Right lobe of liver (tissue), 6 donors: ENCODE data around the gene SPECC1L. TPM values are rescaled to one million over a fixed set of nuclear protein-coding genes. Genes with fewer than 3 reads are reported as not detected.

Experiments
- ATAC-seq, 4 donors: fragments of 200-7000 bp; cut with Tn5 transposase; one replicate each; pipeline ENCODE4 v1.9.1; 2020; ENCODE audit warnings: mild to moderate bottlenecking in 4 of 4, moderate library complexity in 4 of 4
- DNase-seq, 3 donors: peaks; one replicate each; pipeline ENCODE4 v3.0.0-alpha.2; 2020
- H3K27ac ChIP-seq, 3 donors: fragments of 200-600 bp; one replicate each; pipeline ENCODE4 v1.8.0; 2022
- H3K27me3 ChIP-seq, 2 donors: fragments of 200-600 bp; one replicate each; pipeline ENCODE4 v1.8.0; 2022
- H3K36me3 ChIP-seq, 4 donors: fragments of 200-600 bp; sonication (generic) in 1 of 4; one replicate each; pipeline versions ENCODE4 v1.5.1 to v1.8.0; 2017 to 2022; ENCODE audit warnings: control low read depth in 1 of 4
- H3K4me1 ChIP-seq, 4 donors: fragments of 200-600 bp; sonication (generic) in 1 of 4; one replicate each; pipeline versions ENCODE4 v1.5.1 to v1.8.0; 2017 to 2022; ENCODE audit warnings: control low read depth in 1 of 4
- H3K4me3 ChIP-seq, 3 donors: fragments of 200-600 bp; one replicate each; pipeline ENCODE4 v1.8.0; 2022
- H3K9me3 ChIP-seq, 4 donors: fragments of 200-600 bp; sonication (generic) in 1 of 4; one replicate each; pipeline versions ENCODE4 v1.5.1 to v1.8.0; 2017 to 2022; ENCODE audit warnings: control low read depth in 1 of 4
- CTCF ChIP-seq, 4 donors: fragments of 200-600 bp in 3 of 4; fragments of 450-650 bp in 1 of 4; IDR thresholded peaks; one replicate each; pipeline versions ENCODE4 v1.5.1 to v1.8.0; 2016 to 2022; ENCODE audit warnings: antibody characterized with exemption in 4 of 4, mild to moderate bottlenecking in 2 of 4
- POLR2A ChIP-seq: fragments of 450-650 bp; IDR thresholded peaks from one replicate; pipeline ENCODE4 v1.6.1; 2017; ENCODE audit warnings: antibody characterized with exemption, mild to moderate bottlenecking
- WGBS: methylation state at CpG from one replicate; pipeline ENCODE4 v1.1.6; 2018; ENCODE audit warnings: low coverage, low lambda C conversion rate; ENCODE audit not compliant: insufficient coverage; ENCODE audit errors: missing lambda C conversion rate; 5-methylcytosine and 5-hydroxymethylcytosine counted together
- intact Hi-C, 2 donors: fragments of 100-400 bp; cut with DNase I; formaldehyde crosslinking; loops; one replicate each; pipeline versions ENCODE4 v1.11.2 to v1.14.1; 2022
- total RNA-seq, 6 experiments: library from RNA; depleted of rRNA in 2 of 6; stranded (reverse); fragments of >200 nt in 2 of 6; fragmentation: NEBNext Ultra II Directional in 3 of 6; extraction: Animal tissue kit (Norgen Biotek cat#: 25700) in 3 of 6; gene quantifications; one replicate each; pipeline versions ENCODE4 v1.1.0 to v1.2.4, GENCODE V29; 2016 to 2023
- donor health status: DM: no; HTN: yes; CAD: no.
- donor health status: DM: no; HTN: no; CAD: no.
- donor health status: DM: no; HTN: no; CAD: no.
- donor health status: DM: no; HTN: yes; CAD: no.
- donor health status: DM: no; HTN: yes; CAD: no.

Gene SPECC1L
- total RNA-seq, 6 experiments from 2014 or later, result 16.3 to 26.4 (median 24.2) TPM

- H3K36me3 ChIP-seq, result peaks cover 0 to 17% (median 6%) of the 10 kb centered on the region in 4 donors
- ATAC-seq (peak in 1 of 4 donors; percentile 4), DNase-seq (peak in 2 of 3 donors; percentile 29 to 46)
- peak overlapping the region; percentile 44 to 53 (median 47) for H3K27ac ChIP-seq
- H3K9me3 ChIP-seq, result no peaks in the 10 kb centered on the region
- 77% methylated on average over 10 of the region's 13 CpGs for WGBS
- TF ChIP-seq POLR2A (no peak), CTCF (IDR thresholded peaks at IDR 0.05) (no peak)
- H3K4me3 ChIP-seq, result no peak overlapping the region
- peaks cover 0 to 27% (median 12%) of the 10 kb centered on the region in 4 donors for H3K4me1 ChIP-seq
- intact Hi-C loops, result no loop called here
- H3K27me3 ChIP-seq, result no peaks in the 10 kb centered on the region
Measured at GRCh38 chr22:24435861-24436371, 165.3 kb downstream of the SPECC1L start.

GRCh38 chr22:24436553-24436952, 165.9 kb downstream of the SPECC1L start:
- DNase-seq (peak in 1 of 3 donors; percentile 47), ATAC-seq (no peak)
- WGBS, result no CpG with 5 or more reads among the region's 3 CpGs
- Histone ChIP-seq H3K27ac (peak overlapping the region; percentile 44 to 53 (median 47)), H3K27me3 (no peaks in the 10 kb centered on the region), H3K4me1 (peaks cover 0 to 20% (median 9%) of the 10 kb centered on the region in 4 donors), H3K4me3 (no peak overlapping the region), H3K9me3 (no peaks in the 10 kb centered on the region), H3K36me3 (peaks cover 0 to 23% (median 8%) of the 10 kb centered on the region in 4 donors)
- TF ChIP-seq POLR2A, result no peak
- TF ChIP-seq CTCF (IDR thresholded peaks at IDR 0.05), result no peak
- intact Hi-C loops, result no loop called here

DNA sequence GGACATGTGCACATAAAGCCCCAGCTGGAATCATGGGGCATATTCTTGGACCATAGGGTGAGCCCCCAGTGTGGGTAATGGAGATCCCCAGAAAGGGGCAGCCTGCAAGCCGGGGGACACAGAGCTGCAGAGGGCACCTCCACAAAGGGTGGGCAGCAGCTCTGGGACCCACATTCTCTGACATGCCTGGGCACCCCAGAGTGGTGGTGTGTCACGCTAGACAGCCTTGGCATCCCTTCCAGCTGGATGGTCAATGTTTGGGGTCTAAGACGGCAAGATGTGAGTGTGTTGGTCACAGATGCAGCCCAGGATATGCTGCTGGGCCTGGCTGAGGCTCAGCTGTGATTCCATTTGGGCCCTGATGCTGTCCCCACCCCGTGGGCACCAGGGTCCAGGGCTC, 166.5 kb downstream of the SPECC1L start:
- Histone ChIP-seq H3K27ac (no peak overlapping the region), H3K27me3 (no peaks in the 10 kb centered on the region), H3K9me3 (no peaks in the 10 kb centered on the region), H3K4me1 (peaks cover 0 to 15% (median 6%) of the 10 kb centered on the region in 4 donors), H3K36me3 (peaks cover 0 to 28% (median 8%) of the 10 kb centered on the region in 4 donors), H3K4me3 (no peak overlapping the region)
- no CpG with 5 or more reads among the region's 4 CpGs for WGBS
- intact Hi-C loops, result no loop called here
- ATAC-seq, result no peak
- DNase-seq, result peak in 1 of 3 donors; percentile 40
- TF ChIP-seq CTCF (IDR thresholded peaks at IDR 0.05) (no peak), POLR2A (no peak)

GRCh38 chr22:24437741-24438328, 167.2 kb downstream of the SPECC1L start:
- TF ChIP-seq POLR2A (no peak), CTCF (IDR thresholded peaks at IDR 0.05) (peak in 3 of 4 donors; percentile 12 to 20 (median 13))
- DNase-seq (peak in 1 of 3 donors; percentile 42), ATAC-seq (no peak)
- Histone ChIP-seq H3K36me3 (peaks cover 0 to 31% (median 8%) of the 10 kb centered on the region in 4 donors), H3K9me3 (no peaks in the 10 kb centered on the region), H3K4me3 (no peak overlapping the region), H3K27ac (no peak overlapping the region), H3K27me3 (no peaks in the 10 kb centered on the region), H3K4me1 (peaks cover 0 to 8% (median 2%) of the 10 kb centered on the region in 4 donors)
- intact Hi-C loops, result no loop called here
- 65% methylated on average over 5 of the region's 5 CpGs for WGBS
